Subcutaneous adipose tissue (tissue), 4 donors: ENCODE results near the gene GDPD1. TPM values are rescaled to one million over a fixed set of nuclear protein-coding genes. Genes with fewer than 3 reads are reported as not detected.

Experiments used
- CTCF ChIP-seq: fragments of 450-650 bp; IDR thresholded peaks from one replicate; pipeline ENCODE4 v1.5.1; 2016; ENCODE audit warnings: low read depth, mild to moderate bottlenecking, control low read depth, antibody characterized with exemption, moderate library complexity
- total RNA-seq, 4 donors: library from RNA; depleted of rRNA; stranded (reverse); fragments of >200 nt; gene quantifications; one replicate each; pipeline ENCODE4 v1.1.0, GENCODE V29; 2016

Gene GDPD1
- total RNA-seq, 4 donors from 2014 or later, result 0.94 to 4.0 (median 3.3) TPM

GRCh38 chr17:59185997-59186396, 34.3 kb upstream of the GDPD1 start:
- no peak for TF ChIP-seq CTCF

GRCh38 chr17:59186850-59187249, 33.5 kb upstream of the GDPD1 start:
- TF ChIP-seq CTCF, result no peak

GRCh38 chr17:59190806-59191205, 29.5 kb upstream of the GDPD1 start:
- TF ChIP-seq CTCF, result no peak

DNA sequence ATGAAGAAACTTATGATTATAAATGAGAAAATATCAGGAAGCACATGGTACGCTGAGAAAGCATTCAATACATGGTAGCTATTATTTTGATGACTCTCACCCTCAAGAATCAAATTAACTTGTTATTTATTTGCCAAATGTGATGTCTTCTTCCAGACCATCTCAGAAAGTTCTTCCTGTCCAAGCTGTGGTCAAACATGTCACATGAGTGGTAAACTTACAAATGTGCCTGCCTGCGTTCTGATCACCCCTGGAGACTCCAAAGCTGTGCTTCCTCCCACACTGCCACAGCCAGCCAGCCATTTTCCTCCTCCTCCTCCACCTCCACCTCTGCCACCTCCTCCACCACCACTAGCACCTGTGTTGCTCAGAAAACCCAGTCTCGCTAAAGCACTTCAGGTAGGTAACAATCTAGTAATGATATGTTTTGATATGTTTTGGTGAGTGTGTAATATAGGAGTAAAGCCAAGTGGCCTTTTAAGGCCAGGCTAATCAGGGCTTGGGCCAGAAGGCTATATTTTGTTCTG, 26.9 kb upstream of the GDPD1 start:
- TF ChIP-seq CTCF, result no peak

- no peak for TF ChIP-seq CTCF
Observed at GRCh38 chr17:59199398-59199797, 20.9 kb upstream of the GDPD1 start.

DNA sequence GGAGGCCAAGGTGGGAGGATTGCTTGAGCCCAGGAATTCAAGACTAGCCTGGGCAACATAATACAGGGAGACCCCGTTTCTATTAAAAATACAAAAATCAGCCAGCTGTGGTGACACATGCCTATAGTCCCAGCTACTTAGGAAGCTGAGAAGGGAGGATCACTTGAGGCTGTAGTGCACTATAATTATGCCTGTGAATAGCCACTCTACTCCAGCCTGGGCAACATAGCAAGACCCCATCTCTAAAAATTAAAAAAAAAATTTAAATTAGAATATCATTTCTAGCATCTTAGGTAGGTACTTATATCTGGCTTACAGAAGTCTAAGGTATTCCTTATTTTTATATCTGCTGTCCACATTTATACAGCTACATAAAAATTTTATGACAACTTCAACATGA, 18.0 kb upstream of the GDPD1 start:
- no peak for TF ChIP-seq CTCF

DNA sequence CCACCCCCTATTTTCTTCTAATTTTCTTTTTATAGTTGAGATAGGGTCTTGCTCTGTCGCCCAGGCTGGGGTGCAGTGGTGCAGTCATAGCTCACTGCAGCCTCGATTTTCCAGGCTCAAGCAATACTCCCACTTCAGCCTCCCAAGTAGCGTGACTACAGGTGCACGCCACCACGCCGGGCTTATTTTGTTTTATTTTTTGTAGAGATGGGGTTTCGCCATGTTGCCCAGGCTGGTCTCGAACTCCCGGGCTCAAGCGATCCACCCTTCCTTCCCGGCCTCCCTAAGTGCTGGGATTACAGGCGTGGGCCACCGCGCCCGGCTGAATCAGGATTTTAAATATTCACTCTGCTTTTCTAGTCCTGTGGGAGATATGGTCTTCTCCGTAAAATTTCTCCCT, 941 bp upstream of the GDPD1 start:
- TF ChIP-seq CTCF, result no peak
